RKO (cell line): Measurements from ENCODE around the gene THBS2.
"Not testable (repeated sequence)": the region's sequence is repeated elsewhere in the genome, so short reads cannot be mapped to it uniquely, and the experiment has no call there.

ENCODE experiments used
- DNase-seq: peaks from one replicate; pipeline ENCODE4 v3.0.0-alpha.2; 2016; ENCODE audit warnings: low spot score

THBS2 gene

DNA sequence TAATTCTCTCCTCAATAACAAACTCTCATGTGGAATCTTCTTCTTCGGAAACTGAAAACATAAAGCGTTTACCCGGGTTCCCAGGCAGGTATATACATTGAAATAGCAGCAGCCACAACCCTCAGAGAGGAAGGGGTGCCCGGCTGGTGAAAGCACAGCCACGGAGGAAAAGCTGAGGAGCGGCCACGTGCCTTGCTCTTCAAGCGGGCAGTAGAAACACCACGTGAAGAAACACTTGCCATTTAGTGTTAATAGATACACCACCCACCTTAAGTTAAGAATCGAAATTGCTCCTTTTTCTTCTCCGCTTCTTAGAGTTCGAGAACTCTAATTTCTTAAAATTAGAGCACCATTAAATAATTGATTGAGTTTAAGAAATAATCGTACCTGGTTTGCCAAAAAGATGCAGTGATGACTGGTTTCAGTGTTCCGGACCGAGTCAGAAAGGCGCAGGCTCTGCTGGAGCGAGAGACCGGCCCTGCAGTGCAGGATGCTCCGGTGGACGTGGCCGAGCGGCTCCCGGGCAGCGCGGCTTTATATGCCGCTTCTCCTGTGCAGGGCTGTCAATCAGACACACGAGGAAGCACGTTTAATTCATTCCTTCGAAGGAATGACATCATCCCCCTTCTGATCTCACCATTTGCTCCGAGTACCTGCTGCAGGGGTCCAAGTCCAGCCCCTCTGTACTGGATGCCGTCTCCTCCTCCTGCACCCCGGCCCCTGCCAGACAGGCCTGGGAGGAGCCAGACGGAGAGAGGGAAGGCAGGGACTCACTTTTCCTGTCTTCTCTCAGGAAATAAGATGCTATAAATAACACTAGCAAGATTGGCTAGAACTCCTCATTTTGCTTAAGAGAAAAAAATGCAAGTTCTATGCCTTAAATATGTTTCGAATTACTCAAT is at the start of gene THBS2:
THBS2 (minus strand) TSS at position 510 of the 902 bp plus-strand sequence. CDS start 3,062 bp downstream, outside the sequence.
- no peak for DNase-seq

GRCh38 chr6:169302716-169303115 is 49.1 kb upstream of the THBS2 start:
- DNase-seq = no peak

DNA sequence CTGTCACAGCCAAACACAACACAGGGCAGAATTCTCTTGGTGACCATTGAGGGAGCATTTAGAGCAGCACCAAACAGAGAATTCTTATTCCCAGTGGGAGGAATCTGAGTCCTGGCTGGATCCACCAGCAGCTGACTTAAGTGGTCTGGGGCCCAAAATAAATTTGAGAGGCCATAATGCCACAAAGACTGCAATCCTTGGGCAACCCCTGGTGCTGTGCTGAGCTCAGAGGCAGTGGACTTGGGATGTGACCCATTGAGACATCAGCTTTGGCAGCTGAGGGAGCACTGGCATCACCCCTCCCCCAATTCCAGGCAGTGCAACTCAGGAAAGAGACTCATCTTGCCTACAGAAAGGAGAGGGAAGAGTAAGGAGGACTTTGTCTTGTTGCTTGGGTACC is 48.6 kb upstream of the THBS2 start:
- no peak for DNase-seq

DNA sequence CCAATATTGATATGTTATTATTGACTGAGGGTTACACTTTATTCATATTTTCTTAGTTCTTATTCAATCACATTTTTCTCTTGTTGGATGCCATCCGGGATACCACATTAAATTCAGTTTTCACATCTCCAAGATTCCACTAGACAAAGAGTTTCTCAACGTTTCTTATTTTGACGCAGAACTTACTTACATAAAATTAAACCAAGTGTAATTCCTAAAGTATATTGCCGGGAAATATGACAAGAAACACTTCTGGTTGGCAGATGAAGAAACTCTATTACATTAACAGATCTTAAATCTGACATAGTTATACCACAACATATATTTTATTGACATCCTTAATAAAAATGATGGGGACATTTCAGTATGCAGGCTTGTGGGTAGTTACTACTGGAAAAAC is 47.3 kb upstream of the THBS2 start:
- no peak for DNase-seq

GRCh38 chr6:169298626-169299025 is 45.0 kb upstream of the THBS2 start:
- not testable (repeated sequence) for DNase-seq

- DNase-seq = no peak
These were observed 43.0 kb upstream of the THBS2 start for GRCh38 chr6:169296622-169297021.

GRCh38 chr6:169296170-169296569 is 42.5 kb upstream of the THBS2 start:
- no peak for DNase-seq

GRCh38 chr6:169293196-169293595 is 39.5 kb upstream of the THBS2 start:
- no peak for DNase-seq

GRCh38 chr6:169292338-169293124 is 38.9 kb upstream of the THBS2 start:
- peak; percentile 60 for DNase-seq

DNA sequence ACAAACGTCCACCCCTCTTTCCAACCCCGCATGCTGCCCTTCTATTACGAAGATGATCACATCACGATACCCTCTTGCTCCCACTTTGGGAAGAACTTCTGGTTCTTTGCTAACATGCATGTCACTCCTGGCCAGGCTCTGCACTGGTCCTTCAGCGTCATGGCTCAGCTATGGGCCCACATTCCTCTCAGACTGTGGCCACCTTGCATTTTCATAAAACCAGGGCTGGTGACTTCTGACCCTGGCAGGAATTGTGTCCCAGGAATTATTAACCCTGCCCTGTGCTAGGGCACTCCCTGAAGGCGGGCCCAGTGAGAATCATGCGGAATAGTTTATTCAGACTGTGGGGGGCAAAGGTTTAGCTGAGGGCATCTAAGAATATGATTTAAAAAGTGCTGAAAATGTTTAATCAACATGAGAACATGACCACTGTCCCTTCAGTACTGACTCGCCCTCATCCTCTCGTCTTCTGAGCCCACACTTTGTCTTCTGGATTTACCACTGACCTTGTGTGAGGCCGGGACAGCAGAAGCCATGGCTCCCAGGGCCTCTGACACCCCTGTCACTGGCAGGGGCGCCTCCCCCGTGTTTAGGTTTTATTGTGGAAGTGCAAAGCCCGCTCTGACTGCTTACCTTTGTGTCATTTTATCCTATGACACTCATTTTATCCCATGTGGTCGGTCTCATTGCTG is 38.1 kb upstream of the THBS2 start:
- DNase-seq = no peak

- DNase-seq = no peak
These were observed 37.5 kb upstream of the THBS2 start for GRCh38 chr6:169291148-169291547.

DNA sequence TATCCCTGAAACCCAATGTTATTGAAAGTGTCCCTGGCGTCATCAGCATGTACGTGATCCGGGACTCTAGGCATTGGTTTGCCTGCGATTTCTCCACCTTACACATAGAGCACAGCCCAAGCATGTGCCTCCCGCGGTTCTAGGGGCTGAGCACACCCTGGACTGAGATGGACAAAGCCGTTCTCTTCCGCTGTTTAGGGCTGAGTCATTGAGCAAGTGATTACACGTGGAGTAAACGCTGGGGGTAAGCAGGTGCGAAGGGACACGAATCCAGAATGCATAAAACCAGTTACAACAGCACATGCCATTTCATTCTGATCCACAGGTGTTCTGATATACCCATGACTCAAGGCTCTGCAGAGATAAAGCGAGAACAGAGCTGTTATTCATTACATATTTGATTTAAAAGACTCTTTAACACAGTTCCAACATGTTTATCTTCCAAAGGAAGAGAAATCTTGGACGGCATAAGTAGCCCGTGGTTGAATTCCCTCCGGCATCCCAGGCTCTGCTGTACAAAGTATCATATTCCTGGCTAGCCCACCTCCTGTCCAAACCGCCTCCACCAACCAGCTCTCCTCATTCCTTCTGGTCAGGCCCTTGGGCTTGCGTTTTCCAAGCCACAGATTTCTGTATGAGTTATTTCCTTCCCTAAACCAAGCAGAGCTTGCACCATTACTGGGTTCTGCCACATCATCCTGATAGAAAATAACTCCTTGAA is 36.1 kb upstream of the THBS2 start:
- no peak for DNase-seq

DNA sequence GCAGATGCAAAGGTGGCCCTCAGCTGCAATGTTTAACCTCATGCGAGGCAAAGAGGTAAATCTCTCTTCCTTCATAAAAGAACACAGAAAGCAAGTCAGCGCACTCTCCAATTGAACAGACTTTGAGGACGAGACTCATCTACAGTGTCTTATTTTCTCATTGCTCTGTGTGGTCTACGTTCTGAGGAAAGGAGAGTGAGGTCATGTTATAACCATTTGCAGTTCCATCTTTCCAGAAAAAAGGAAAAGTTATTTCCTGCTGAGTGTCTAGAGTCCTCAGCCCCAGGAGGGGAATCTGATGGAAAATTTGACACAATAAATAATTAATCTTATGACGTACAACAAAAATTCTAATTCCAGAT is 35.6 kb upstream of the THBS2 start:
- DNase-seq = no peak

GRCh38 chr6:169288591-169288990 is 34.9 kb upstream of the THBS2 start:
- DNase-seq = no peak

DNA sequence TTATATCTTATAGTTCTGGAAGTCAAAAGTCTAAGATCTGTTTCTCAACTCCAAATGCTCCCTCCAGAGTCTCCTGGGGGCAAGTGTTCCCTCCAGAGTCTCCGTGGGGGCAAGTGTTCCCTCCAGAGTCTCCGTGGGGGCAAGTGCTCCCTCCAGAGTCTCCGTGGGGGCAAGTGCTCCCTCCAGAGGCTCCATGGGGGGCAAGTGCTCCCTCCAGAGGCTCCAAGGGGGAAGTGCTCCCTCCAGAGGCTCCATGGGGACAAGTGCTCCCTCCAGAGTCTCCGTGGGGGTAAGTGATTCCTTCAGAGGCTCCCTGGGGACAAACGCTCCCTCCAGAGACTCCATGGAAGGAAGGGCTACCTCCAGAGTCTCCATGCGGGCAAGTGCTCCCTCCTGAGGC is 34.0 kb upstream of the THBS2 start:
- DNase-seq = no peak

GRCh38 chr6:169286961-169287360 is 33.3 kb upstream of the THBS2 start:
- DNase-seq = no peak

GRCh38 chr6:169285165-169285564 is 31.5 kb upstream of the THBS2 start:
- no peak for DNase-seq

GRCh38 chr6:169283924-169284323 is 30.3 kb upstream of the THBS2 start:
- no peak for DNase-seq

DNA sequence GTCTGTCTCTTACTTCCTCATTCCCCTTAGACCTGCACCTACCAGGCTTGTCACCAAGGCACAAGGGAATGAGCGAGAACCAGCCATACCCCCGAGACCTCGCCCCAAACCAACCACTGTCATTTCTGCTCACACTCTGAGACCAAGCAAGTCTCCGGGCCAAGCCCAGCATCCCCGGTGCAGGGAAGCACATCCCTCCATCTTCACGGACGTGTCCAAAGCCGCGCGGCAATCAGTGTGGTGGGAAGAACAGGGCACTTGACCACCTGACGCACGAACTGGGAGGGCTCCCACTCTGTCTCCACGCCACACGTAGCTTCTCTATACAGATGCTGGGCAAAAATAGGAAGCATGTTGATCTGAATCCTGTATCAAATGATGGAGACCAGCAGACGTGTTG is 28.4 kb upstream of the THBS2 start:
- DNase-seq = no peak

GRCh38 chr6:169277619-169278018 is 24.0 kb upstream of the THBS2 start:
- no peak for DNase-seq

GRCh38 chr6:169274781-169275180 is 21.1 kb upstream of the THBS2 start:
- DNase-seq = no peak

DNA sequence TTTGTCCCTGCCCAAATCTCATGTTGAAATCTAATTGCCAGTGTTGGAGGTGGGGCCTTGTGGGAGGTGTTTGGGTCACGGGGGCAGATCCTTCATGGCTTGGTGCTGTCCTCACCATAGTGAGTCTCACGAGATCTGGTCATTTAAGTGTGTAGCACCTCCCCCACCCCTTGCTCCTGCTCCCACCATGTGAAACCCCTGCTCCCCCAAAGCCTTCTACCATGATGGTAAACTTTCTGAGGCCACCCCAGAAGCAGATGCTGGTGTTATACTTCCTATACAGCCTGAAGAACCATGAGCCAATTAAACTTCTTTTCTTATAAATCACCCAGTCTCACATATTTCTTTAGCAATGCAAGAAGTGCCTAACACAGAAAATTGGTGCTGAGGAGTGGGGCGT is 19.9 kb upstream of the THBS2 start:
- no peak for DNase-seq
